A673 (cell line): ENCODE measurements around the gene AP3B2.

Experiments
- EZH2 ChIP-seq: fragments of 200-600 bp; sonication (generic); IDR thresholded peaks from 2 replicates; pipeline ENCODE4 v1.6.1; 2017; ENCODE audit warnings: borderline replicate concordance, low read depth, mild to moderate bottlenecking, mixed read lengths, antibody characterized with exemption, low read length; ENCODE audit not compliant: poor library complexity, severe bottlenecking
- TF ChIP-seq, protein P1 (sequence below): fragments of 300-800, 200-600 bp; sonication (generic); conservative IDR thresholded peaks from 2 replicates; pipeline ENCODE4 v1.5.1; 2017; ENCODE audit warnings: low read depth, mild to moderate bottlenecking, antibody characterized with exemption, low read length, moderate library complexity, mixed read lengths

DNA sequence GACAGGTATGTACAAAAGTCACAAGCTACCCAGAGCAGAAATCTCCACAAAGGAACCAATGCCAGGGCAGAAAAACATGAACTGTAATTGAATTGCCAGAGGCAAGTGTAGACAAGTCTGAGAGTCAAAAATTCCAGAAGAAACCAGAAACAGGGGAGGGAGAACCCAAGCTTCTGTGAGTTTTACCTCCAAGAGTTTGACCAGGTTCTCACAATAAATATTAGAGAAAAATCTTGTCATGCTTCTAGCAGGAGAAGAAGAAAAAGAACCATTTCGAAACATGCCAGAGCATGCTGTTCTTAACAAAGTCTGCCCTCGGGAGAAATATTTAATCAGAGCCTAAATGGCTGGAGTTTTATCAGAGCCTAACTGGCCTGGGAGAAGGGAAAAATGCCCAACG, 32.5 kb upstream of the AP3B2 start:
- TF ChIP-seq, protein P1, sequence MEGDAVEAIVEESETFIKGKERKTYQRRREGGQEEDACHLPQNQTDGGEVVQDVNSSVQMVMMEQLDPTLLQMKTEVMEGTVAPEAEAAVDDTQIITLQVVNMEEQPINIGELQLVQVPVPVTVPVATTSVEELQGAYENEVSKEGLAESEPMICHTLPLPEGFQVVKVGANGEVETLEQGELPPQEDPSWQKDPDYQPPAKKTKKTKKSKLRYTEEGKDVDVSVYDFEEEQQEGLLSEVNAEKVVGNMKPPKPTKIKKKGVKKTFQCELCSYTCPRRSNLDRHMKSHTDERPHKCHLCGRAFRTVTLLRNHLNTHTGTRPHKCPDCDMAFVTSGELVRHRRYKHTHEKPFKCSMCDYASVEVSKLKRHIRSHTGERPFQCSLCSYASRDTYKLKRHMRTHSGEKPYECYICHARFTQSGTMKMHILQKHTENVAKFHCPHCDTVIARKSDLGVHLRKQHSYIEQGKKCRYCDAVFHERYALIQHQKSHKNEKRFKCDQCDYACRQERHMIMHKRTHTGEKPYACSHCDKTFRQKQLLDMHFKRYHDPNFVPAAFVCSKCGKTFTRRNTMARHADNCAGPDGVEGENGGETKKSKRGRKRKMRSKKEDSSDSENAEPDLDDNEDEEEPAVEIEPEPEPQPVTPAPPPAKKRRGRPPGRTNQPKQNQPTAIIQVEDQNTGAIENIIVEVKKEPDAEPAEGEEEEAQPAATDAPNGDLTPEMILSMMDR: no peak
- TF ChIP-seq EZH2: no peak
